ENCODE results near the gene GTF2IRD1.
"Not testable (repeated sequence)": the region's sequence is repeated elsewhere in the genome, so short reads cannot be mapped to it uniquely, and the experiment has no call there.

Gene GTF2IRD1

DNA sequence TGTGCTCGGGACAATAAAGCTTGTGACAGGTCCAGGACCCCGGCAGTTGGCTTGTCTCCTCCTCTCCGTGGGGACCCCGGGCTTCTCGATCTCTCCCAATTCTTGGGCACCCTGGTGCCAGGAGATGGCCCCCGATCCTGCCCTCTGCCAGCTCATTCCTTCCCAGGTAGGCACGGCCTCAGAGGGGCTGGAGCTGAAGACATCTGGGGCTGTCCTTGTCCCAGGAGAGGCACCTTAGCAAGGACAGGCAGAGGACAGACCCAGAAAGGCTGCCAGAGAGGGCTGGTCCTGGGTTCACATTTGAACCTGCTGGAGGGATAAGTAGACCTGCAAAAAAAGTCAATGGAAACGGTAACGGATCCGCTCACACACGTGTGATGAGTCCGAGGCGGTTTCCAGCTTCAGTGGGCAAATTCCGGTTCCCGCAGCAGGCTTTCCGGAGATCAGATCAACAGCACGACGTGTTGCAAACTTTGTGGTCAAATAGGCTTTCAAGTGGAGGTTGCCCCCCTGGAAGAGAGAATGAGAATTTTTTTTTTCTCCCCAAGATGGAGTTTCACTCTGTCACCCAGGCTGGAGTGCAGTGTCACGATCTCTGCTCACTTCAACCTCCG, 47.7 kb upstream of the GTF2IRD1 start:
- peak; percentile 98 for DNase-seq (ENCODE audit: low read depth)
- TF ChIP-seq CTCF (IDR thresholded peaks at IDR 0.05; ENCODE audit: low read depth, low read length) (no peak), MYC (IDR thresholded peaks at IDR 0.05; ENCODE audit: low read depth, low read length) (peak; percentile 99), POLR2A (IDR thresholded peaks at IDR 0.05; ENCODE audit: extremely low read depth, insufficient read length) (peak; percentile 74)
- TF ChIP-seq, protein P1, sequence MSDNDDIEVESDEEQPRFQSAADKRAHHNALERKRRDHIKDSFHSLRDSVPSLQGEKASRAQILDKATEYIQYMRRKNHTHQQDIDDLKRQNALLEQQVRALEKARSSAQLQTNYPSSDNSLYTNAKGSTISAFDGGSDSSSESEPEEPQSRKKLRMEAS (IDR thresholded peaks at IDR 0.05; ENCODE audit: low read depth, low read length), result peak; percentile 98
- peak overlapping the region; percentile 75 for H3K4me3 ChIP-seq (ENCODE audit: low read depth, low read length)

DNA sequence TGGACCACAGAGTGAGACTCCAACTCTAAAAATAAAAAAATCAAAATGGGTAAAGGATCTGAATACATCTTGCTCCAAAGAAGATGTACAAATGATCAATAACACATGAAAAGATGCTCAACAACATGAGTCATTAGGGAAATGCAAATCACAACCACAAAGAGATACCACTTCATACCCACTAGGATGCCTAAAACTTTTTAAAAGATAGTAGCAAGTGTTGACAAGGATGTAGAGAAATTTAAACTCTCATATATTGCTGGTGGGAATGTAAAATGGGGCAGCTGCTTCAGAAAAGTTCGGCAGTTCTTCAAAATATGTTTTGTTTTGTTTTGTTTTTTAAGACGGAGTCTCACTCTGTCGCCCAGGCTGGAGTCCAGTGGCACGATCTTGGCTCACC, 45.7 kb upstream of the GTF2IRD1 start:
- no peak for DNase-seq (ENCODE audit: low read depth)
- TF ChIP-seq, protein P1 (IDR thresholded peaks at IDR 0.05; ENCODE audit: low read depth, low read length), result no peak
- TF ChIP-seq CTCF (IDR thresholded peaks at IDR 0.05; ENCODE audit: low read depth, low read length) (no peak), MYC (IDR thresholded peaks at IDR 0.05; ENCODE audit: low read depth, low read length) (no peak), POLR2A (IDR thresholded peaks at IDR 0.05; ENCODE audit: extremely low read depth, insufficient read length) (no peak)
- no peak overlapping the region for H3K4me3 ChIP-seq (ENCODE audit: low read depth, low read length)

- no peak overlapping the region for H3K4me3 ChIP-seq (ENCODE audit: low read depth, low read length)
- TF ChIP-seq POLR2A (IDR thresholded peaks at IDR 0.05; ENCODE audit: extremely low read depth, insufficient read length) (no peak), MYC (IDR thresholded peaks at IDR 0.05; ENCODE audit: low read depth, low read length) (no peak)
- DNase-seq (ENCODE audit: low read depth), result no peak
These were observed 44.1 kb upstream of the GTF2IRD1 start for GRCh38 chr7:74409571-74409970.

- TF ChIP-seq, protein P1 (IDR thresholded peaks at IDR 0.05; ENCODE audit: low read depth, low read length), result no peak
- no peak for TF ChIP-seq POLR2A (IDR thresholded peaks at IDR 0.05; ENCODE audit: extremely low read depth, insufficient read length)
- TF ChIP-seq MYC (IDR thresholded peaks at IDR 0.05; ENCODE audit: low read depth, low read length), result no peak
- TF ChIP-seq CTCF (IDR thresholded peaks at IDR 0.05; ENCODE audit: low read depth, low read length), result no peak
- no peak for DNase-seq (ENCODE audit: low read depth)
- H3K4me3 ChIP-seq (ENCODE audit: low read depth, low read length), result no peak overlapping the region
These were observed 42.9 kb upstream of the GTF2IRD1 start for GRCh38 chr7:74410772-74411171.

DNA sequence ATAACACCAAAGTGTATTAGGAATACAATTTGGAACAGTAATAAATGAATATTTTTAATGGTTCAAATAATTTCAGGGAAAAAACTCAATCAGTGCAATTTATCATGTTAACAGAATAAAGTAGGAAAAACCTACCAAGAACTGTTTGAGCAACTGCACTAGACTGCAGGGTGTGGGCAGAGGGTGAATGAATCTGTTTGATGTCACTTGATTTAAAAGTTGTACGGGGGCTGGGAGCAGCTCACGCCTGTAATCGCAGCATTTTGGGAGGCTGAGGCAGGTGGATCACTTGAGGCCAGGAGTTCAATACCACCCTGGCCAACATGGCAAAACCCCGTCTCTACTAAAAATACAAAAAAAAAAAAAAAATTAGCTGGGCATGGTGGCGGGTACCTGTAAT, 42.1 kb upstream of the GTF2IRD1 start:
- DNase-seq (ENCODE audit: low read depth), result not testable (repeated sequence)

DNA sequence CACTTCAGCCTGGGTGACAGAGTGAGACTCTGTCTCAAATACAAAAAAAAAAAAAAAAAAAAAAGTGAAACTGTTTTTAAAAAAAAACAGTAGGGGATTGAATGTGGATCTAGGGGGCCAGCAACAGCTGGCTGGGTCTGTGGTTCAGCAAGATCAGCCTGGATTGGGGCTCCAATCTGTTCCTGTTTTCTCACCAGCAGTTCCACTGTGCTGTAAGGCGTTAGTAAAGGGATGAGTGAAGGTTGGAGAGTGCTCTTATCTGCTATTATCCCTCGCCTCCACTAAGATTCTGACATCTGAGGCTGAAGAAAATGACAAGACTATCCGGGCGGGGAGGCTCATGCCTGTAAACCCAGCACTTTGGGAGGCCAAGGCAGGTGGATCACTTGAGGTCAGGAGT, 41.6 kb upstream of the GTF2IRD1 start:
- no peak for TF ChIP-seq POLR2A (IDR thresholded peaks at IDR 0.05; ENCODE audit: extremely low read depth, insufficient read length)
- TF ChIP-seq, protein P1 (IDR thresholded peaks at IDR 0.05; ENCODE audit: low read depth, low read length), result no peak
- no peak for TF ChIP-seq CTCF (IDR thresholded peaks at IDR 0.05; ENCODE audit: low read depth, low read length)
- no peak for TF ChIP-seq MYC (IDR thresholded peaks at IDR 0.05; ENCODE audit: low read depth, low read length)
- no peak overlapping the region for H3K4me3 ChIP-seq (ENCODE audit: low read depth, low read length)
- peak; percentile 73 for DNase-seq (ENCODE audit: low read depth)

More for the DNA sequence above, 42.1 kb upstream of the GTF2IRD1 start:
- H3K4me3 ChIP-seq (ENCODE audit: low read depth, low read length), result not testable (repeated sequence)

GRCh38 chr7:74412603-74413002, 41.1 kb upstream of the GTF2IRD1 start:
- TF ChIP-seq POLR2A (IDR thresholded peaks at IDR 0.05; ENCODE audit: extremely low read depth, insufficient read length), result no peak
- TF ChIP-seq, protein P1 (IDR thresholded peaks at IDR 0.05; ENCODE audit: low read depth, low read length), result no peak
- no peak for TF ChIP-seq MYC (IDR thresholded peaks at IDR 0.05; ENCODE audit: low read depth, low read length)
- no peak for TF ChIP-seq CTCF (IDR thresholded peaks at IDR 0.05; ENCODE audit: low read depth, low read length)
- H3K4me3 ChIP-seq (ENCODE audit: low read depth, low read length), result no peak overlapping the region
- peak; percentile 73 for DNase-seq (ENCODE audit: low read depth)

DNA sequence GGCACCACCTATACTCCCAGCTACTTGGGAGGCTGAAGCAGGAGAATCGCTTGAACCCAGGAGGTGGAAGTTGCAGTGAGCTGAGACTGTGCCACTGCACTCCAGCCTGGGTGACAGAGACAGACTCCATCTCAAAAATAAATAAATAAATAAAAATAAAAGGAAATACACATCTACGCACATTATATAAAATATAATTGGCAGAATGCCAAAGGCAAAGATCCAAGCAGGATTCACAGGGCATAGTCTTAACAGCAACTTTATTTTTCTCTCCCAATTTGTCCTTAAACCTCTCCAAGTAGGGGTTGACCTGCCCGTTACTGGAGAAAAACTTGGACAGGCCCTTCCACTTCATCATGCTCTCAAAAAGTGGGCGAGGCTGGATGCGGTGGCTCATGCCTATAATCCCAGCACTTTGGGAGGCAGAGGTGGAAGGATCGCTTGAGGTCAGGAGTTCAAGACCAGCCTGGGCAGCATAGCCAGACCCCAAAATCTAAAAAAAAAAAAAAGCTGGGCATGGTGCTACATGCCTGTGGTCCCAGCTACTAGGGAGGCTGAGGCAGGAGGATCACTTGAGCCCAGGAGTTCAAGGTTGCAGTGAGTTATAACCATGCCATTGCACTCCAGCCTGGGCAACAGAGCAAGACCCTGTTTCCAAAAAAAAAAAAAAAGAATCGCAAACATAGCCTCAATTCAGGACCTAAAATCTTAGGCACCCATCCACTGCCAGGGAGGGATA, 38.9 kb upstream of the GTF2IRD1 start:
- H3K4me3 ChIP-seq (ENCODE audit: low read depth, low read length); DNase-seq (ENCODE audit: low read depth): not testable (repeated sequence)

Measured in NB4 (cell line).